Erythroblast (primary cell): ENCODE measurements around the gene CFAP45.

Source experiments
- GATA1 ChIP-seq: IDR thresholded peaks from 2 replicates; pipeline ENCODE4 v1.6.1; 2011; ENCODE audit warnings: low read depth, mild to moderate bottlenecking, control low read depth, low read length, moderate library complexity
- POLR2A ChIP-seq: IDR thresholded peaks from 2 replicates; pipeline ENCODE4 v1.6.1; 2011; ENCODE audit warnings: mild to moderate bottlenecking, low read length

DNA sequence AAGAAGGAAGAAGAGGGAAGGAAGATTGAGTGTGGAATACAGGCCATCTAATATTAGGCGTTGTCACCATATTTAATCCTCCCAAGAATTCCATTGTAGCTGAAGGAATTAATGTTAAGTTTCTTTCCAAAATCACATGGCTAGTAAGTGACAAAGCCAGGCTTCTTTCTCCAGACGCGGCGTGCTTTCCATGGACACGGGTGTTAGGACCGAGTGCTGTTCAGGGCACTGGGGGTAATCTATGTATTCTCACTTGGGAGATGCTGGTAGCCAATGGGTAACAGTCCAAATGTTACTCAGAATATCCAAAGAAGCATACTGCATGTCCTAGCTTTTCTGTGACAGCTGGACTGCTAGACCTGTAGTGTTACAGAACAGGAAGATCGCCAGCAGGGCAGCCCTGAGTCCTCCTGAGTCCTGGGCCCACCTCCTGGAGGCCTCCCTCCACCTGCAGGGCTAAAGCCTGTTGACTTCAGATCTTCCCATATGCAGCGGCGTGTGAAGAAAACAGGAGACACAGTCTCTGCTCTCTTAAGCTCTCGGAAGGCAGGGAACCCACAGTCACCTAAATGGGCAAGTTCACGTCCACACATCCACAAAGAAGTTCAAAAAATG, 40.1 kb upstream of the CFAP45 start:
- TF ChIP-seq POLR2A (no peak), GATA1 (no peak)
